Lung (tissue), 12 donors: ENCODE results near the gene FCMR. TPM values are rescaled to one million over a fixed set of nuclear protein-coding genes. Genes with fewer than 3 reads are reported as not detected.

Experiments
- ATAC-seq: fragments of 200-7000 bp; cut with Tn5 transposase; one replicate; pipeline ENCODE4 v1.9.1; 2020; ENCODE audit warnings: moderate number of reproducible peaks; ENCODE audit not compliant: insufficient read depth, low FRiP score
- DNase-seq, 3 donors: peaks; one replicate each; pipeline ENCODE4 v3.0.0-alpha.2; 2013 to 2017
- H3K27ac ChIP-seq, 2 donors: one replicate each; pipeline ENCODE4 v1.5.1; 2013; ENCODE audit warnings: mild to moderate bottlenecking in 2 of 2, moderate library complexity in 2 of 2, control low read depth in 1 of 2, inconsistent platforms in 1 of 2, low read depth in 1 of 2, low read length in 1 of 2
- H3K27me3 ChIP-seq, 3 donors: one replicate each; pipeline ENCODE4 v1.5.1; 2013; ENCODE audit warnings: low read length in 2 of 3; ENCODE audit not compliant: control insufficient read depth in 3 of 3, insufficient read depth in 3 of 3
- H3K36me3 ChIP-seq, 4 donors: one replicate each; pipeline ENCODE4 v1.5.1; 2013; ENCODE audit warnings: low read length in 4 of 4, mild to moderate bottlenecking in 1 of 4, moderate library complexity in 1 of 4; ENCODE audit not compliant: control insufficient read depth in 4 of 4, insufficient read depth in 4 of 4
- H3K4me1 ChIP-seq, 5 donors: one replicate each; pipeline ENCODE4 v1.5.1; 2013; ENCODE audit warnings: low read length in 5 of 5, mild to moderate bottlenecking in 2 of 5, moderate library complexity in 1 of 5; ENCODE audit not compliant: control insufficient read depth in 5 of 5, insufficient read depth in 5 of 5
- H3K4me3 ChIP-seq: one replicate; pipeline ENCODE4 v1.5.1; 2013; ENCODE audit warnings: mild to moderate bottlenecking, control low read depth, moderate library complexity
- H3K9ac ChIP-seq, 2 donors: one replicate each; pipeline ENCODE4 v1.5.1; 2013; ENCODE audit warnings: low read length in 2 of 2, control low read depth in 1 of 2; ENCODE audit not compliant: insufficient read depth in 1 of 2
- H3K9me3 ChIP-seq, 4 donors: one replicate each; pipeline ENCODE4 v1.5.1; 2013; ENCODE audit warnings: low read length in 3 of 4, mild to moderate bottlenecking in 1 of 4, moderate library complexity in 1 of 4; ENCODE audit not compliant: control insufficient read depth in 4 of 4, insufficient read depth in 3 of 4
- WGBS, 2 donors: extraction: QIAGEN DNeasy Blood & Tissue Kit; methylation state at CpG; one replicate each; pipeline ENCODE4 v1.1.7; 2013; 5-methylcytosine and 5-hydroxymethylcytosine counted together
- polyA plus RNA-seq, 2 donors: library from polyadenylated mRNA; stranded (reverse); fragments of 200-250 nt; gene quantifications; one replicate each; pipeline ENCODE4 v1.2.1, GENCODE V29; 2013
- total RNA-seq, 2 donors: library from RNA; depleted of rRNA in 1 of 2; stranded (reverse); fragments of >200 nt in 1 of 2; gene quantifications; one replicate each; pipeline ENCODE4 v1.2.1, GENCODE V29; 2014 to 2021
- TF ChIP-seq, protein P1 (sequence below): IDR thresholded peaks from 2 replicates; pipeline ENCODE4 v1.5.1; 2012; ENCODE audit warnings: mild to moderate bottlenecking; ENCODE audit errors: control extremely low read depth, extremely low read depth
- donor health status: control.
- donor health status: control.
- donor health status: Bipolar disorder and iron deficiency.
- donor health status: healthy.
- donor health status: DM: yes; HTN: yes; CAD: no.

The FCMR gene
- total and polyA plus RNA-seq, 4 donors: 3.6 to 13.3 (median 9.5) TPM

DNA sequence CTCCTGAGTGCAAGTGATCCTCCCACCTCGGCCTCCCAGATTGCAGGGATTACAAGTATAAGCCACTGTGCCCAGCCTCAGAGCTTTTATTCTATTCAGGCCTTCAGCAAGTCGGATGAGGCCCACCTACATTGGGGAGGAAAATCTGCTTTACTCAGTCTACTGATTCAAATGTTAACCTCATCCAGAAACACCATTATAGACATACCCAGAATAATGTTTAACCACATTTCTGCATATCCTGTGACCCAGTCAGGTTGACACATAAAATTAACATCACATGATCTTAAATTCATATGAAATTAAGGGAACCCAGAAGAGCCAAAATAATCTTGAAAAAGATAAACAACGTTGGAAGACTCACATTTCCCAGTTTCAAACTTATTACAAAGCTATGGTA lies 41.4 kb downstream of the FCMR start:
- TF ChIP-seq, protein P1, sequence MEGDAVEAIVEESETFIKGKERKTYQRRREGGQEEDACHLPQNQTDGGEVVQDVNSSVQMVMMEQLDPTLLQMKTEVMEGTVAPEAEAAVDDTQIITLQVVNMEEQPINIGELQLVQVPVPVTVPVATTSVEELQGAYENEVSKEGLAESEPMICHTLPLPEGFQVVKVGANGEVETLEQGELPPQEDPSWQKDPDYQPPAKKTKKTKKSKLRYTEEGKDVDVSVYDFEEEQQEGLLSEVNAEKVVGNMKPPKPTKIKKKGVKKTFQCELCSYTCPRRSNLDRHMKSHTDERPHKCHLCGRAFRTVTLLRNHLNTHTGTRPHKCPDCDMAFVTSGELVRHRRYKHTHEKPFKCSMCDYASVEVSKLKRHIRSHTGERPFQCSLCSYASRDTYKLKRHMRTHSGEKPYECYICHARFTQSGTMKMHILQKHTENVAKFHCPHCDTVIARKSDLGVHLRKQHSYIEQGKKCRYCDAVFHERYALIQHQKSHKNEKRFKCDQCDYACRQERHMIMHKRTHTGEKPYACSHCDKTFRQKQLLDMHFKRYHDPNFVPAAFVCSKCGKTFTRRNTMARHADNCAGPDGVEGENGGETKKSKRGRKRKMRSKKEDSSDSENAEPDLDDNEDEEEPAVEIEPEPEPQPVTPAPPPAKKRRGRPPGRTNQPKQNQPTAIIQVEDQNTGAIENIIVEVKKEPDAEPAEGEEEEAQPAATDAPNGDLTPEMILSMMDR: no peak
- Histone ChIP-seq H3K4me1 (no peaks in the 10 kb centered on the region), H3K27me3 (no peaks in the 10 kb centered on the region), H3K9me3 (peaks cover 1 to 13% (median 6%) of the 10 kb centered on the region in 4 donors), H3K9ac (no peak overlapping the region), H3K27ac (no peak overlapping the region), H3K4me3 (no peak overlapping the region), H3K36me3 (no peaks in the 10 kb centered on the region)
- 88 to 95% methylated on average over 3 of the region's 3 CpGs for whole genome bisulfite sequencing, 2 donors
- ATAC-seq: no peak
- no peak for DNase-seq

DNA sequence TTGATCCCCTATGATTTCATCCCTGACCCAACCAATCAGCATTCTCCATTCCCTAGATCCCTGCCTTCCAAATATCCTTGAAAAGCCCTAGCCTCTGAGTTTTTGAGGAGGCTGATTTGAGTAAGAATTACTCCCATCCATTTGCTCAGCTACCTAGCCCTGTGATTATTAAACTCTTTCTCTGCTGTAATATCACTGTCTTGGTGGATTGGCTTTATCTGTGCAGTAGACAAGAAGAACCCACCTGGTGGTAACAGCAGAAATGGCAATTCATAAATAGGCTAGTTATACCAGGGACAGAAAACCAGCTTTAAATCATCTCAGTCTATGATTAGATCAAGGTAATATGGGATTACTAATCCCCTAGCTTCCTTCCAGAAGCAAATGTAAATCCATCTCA lies 43.3 kb downstream of the FCMR start:
- no peaks in the 10 kb centered on the region for H3K36me3 ChIP-seq
- ATAC-seq (no peak), DNase-seq (no peak)
- no peak overlapping the region for H3K9ac ChIP-seq
- no peaks in the 10 kb centered on the region for H3K4me1 ChIP-seq
- H3K4me3 ChIP-seq: no peak overlapping the region
- peaks cover 1 to 13% (median 6%) of the 10 kb centered on the region in 4 donors for H3K9me3 ChIP-seq
- H3K27me3 ChIP-seq: no peaks in the 10 kb centered on the region
- TF ChIP-seq, protein P1: no peak
- H3K27ac ChIP-seq: no peak overlapping the region

DNA sequence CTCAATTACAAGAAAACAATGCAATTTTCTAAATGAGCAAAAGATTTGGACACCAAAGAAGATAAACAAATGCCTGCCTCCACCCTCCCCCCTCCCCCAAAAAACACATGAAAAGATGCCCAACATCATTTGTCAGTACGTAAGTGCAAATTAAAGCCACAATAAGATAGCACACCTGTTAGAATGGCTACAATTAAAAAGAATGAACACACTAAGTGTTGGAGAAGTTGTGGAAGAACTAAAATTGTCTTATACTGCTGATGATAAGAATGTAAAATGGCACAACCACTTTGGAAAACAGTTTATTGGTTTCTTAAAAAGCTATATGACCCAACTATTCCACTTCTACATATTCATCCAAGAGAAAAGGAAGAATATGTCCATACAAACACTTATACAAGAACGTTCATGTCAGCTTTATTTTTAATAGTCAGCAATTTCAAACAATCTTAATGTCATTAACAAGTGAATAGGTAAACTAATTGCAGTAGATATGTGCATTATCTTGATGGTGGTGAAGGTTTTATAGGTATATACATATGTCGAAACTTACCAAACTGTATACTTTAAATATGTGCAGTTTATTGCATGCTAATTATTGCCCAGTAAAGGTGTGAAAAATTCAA lies 45.9 kb downstream of the FCMR start:
- no peaks in the 10 kb centered on the region for H3K36me3 ChIP-seq
- TF ChIP-seq, protein P1: no peak
- no peak overlapping the region for H3K27ac ChIP-seq
- peaks cover 1 to 13% (median 6%) of the 10 kb centered on the region in 4 donors for H3K9me3 ChIP-seq
- H3K4me1 ChIP-seq: no peaks in the 10 kb centered on the region
- no peak overlapping the region for H3K4me3 ChIP-seq
- 84 to 90% methylated on average over 3 of the region's 3 CpGs for WGBS, 2 donors
- H3K9ac ChIP-seq: no peak overlapping the region
- no peaks in the 10 kb centered on the region for H3K27me3 ChIP-seq
- ATAC-seq (no peak), DNase-seq (no peak)
